Measurements from ENCODE around the gene MAD1L1.

The MAD1L1 gene

GRCh38 chr7:2103071-2103898, 129.5 kb downstream of the MAD1L1 start:
- H3K27ac ChIP-seq, result no peak overlapping the region
- ChIA-PET CTCF (no interaction called here), POLR2A (ENCODE audit: low non-redundant PET) (no interaction called here)
- no peak for TF ChIP-seq CTCF (conservative IDR thresholded peaks at IDR 0.05; ENCODE audit: low read depth)
- no peak for DNase-seq (ENCODE audit: low spot score)

- no peak for DNase-seq (ENCODE audit: low spot score)
- CTCF ChIA-PET, result no interaction called here
- no peak for TF ChIP-seq CTCF (conservative IDR thresholded peaks at IDR 0.05; ENCODE audit: low read depth)
- no peak overlapping the region for H3K27ac ChIP-seq
- POLR2A ChIA-PET (ENCODE audit: low non-redundant PET), result no interaction called here
Observed at GRCh38 chr7:2102375-2102723, 130.4 kb downstream of the MAD1L1 start.

- CTCF ChIA-PET, result no interaction called here
- TF ChIP-seq CTCF (conservative IDR thresholded peaks at IDR 0.05; ENCODE audit: low read depth), result no peak
- POLR2A ChIA-PET (ENCODE audit: low non-redundant PET), result no interaction called here
- DNase-seq (ENCODE audit: low spot score), result no peak
- H3K27ac ChIP-seq, result no peak overlapping the region
Observed at GRCh38 chr7:2101630-2102374, 130.9 kb downstream of the MAD1L1 start.

DNA sequence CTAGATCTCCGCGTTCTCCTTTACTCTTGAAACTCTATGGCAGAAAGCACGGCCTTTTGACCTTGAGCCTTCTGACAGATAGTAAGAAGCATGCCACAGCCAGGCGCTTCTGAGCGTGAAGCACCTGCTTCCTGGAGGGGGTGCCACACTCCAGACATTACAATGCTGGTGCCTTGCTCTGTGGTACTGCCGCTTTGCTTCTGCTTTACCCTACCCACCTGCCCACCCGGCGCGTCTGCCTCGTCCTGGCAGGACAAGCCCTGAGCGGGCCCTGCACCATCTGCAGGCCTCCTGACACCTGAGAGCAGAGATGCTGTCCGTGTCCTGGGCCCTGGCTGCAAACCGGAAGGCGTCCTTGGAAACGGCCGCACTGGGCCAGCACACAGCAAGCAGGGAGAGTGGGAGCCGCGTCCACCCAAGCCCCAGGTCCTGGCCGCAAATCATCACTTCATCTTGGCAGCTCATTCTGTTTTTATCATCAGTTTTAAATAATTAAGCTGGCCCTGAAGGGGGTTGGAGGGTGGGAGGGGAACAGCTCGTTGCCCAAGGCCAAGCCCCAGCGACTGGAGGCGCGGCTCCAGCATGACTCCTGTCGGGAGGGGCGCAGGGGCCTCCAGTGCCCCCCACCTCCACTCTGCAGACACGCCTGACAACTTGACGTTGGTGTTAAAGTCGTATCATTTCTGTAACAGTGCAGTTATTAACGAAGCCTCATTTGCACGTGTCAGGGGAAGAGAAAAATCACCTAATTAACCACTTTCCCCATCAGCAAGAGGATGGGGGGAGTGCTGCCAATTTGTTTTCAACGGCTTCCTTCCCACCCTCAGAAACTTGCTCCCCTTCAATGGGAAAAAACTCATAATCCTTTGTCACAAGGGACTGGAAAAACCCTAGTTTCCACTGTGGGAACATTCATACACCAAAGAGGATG, 132.2 kb downstream of the MAD1L1 start:
- no peak overlapping the region for H3K27ac ChIP-seq
- CTCF ChIA-PET, result interaction anchor here (0.6 kb wide), 1 partner anchor 9 kb away, joined by 3 read pairs; no protein-coding TSS in a partner anchor
- POLR2A ChIA-PET (ENCODE audit: low non-redundant PET), result no interaction called here

DNA sequence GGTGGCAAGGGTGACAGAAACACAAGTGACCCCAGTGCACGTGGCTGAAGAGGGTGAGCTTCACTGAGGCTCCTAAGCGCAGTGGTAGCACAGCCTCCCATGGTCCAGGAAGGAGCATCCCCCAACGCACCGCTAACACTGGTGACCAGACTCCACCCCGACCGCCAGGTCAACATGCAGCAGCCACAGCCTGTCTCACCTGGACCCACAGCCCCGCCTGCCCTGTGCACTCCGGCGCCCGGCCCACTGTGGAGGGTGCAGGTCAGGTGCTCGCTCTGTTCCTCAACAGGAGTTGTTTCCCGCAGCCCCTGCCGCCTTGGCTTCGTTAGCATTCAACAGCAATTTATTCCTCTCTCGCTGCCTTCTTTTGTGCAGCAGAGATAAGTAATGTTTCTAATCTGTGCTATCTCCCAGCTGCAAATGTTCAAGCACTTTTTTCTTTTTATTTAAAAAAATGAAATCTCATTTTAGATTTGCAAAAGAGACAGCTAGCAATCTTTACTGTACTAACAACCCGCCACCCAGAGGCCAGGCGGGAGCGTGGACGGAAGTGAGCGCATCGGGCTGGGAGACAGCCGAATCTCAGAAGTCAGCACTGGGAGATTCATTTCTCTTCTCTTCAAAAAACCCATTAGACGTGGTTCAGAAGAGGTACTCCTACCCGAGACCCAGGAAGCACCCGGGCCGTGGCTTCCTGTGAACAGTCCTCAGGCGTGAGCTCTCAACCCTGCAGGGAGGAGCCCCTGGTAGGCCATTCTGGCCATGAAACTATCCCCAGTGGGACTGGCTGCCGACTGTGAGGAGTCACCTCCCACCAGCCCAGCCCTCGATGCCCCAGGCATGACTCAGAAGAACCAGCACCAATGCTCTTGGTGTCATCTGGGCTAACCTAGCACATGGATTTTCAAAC, 133.4 kb downstream of the MAD1L1 start:
- 0 out of 2 replicates have a peak overlapping the region, but pooled peaks have one; percentile 4 for H3K27ac ChIP-seq
- no peak for TF ChIP-seq CTCF (conservative IDR thresholded peaks at IDR 0.05; ENCODE audit: low read depth)
- ChIA-PET CTCF (interaction anchor here (0.6 to 0.7 kb wide), 2 partner anchors 104 to 312 kb away, joined by 3 read pairs; no protein-coding TSS in a partner anchor), POLR2A (ENCODE audit: low non-redundant PET) (no interaction called here)
- DNase-seq (ENCODE audit: low spot score), result no peak

More for the DNA sequence above, 132.2 kb downstream of the MAD1L1 start:
- TF ChIP-seq CTCF (conservative IDR thresholded peaks at IDR 0.05; ENCODE audit: low read depth), result no peak
- no peak for DNase-seq (ENCODE audit: low spot score)

All from RWPE1 (cell line).